ENCODE results near the gene ROBO1.

DNA sequence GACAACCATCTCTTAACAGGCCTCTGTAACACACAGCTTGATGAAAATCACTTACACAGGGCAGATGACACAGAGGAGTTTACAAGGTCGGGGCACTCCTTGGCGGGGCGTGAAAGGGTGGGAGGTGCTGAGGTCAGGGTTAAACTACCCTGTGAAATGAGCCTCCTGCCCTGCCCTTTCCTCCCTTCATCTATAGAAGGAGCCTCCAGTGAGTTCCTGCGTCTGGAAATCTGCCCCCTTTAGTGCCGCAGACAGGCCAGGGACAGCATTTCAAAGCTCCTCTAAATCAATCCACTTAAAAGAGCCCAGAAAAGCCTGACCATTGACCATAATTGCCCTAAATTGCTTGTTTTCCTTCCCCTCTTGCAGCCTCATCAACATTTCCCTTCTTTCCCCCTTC is 1.9 kb downstream of the ROBO1 start:
- TF ChIP-seq, protein P1, sequence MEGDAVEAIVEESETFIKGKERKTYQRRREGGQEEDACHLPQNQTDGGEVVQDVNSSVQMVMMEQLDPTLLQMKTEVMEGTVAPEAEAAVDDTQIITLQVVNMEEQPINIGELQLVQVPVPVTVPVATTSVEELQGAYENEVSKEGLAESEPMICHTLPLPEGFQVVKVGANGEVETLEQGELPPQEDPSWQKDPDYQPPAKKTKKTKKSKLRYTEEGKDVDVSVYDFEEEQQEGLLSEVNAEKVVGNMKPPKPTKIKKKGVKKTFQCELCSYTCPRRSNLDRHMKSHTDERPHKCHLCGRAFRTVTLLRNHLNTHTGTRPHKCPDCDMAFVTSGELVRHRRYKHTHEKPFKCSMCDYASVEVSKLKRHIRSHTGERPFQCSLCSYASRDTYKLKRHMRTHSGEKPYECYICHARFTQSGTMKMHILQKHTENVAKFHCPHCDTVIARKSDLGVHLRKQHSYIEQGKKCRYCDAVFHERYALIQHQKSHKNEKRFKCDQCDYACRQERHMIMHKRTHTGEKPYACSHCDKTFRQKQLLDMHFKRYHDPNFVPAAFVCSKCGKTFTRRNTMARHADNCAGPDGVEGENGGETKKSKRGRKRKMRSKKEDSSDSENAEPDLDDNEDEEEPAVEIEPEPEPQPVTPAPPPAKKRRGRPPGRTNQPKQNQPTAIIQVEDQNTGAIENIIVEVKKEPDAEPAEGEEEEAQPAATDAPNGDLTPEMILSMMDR (optimal IDR thresholded peaks at IDR 0.05 in 1 of 3, IDR thresholded peaks at IDR 0.05 in 1 of 3, conservative IDR thresholded peaks at IDR 0.05 in 1 of 3; ENCODE audit: extremely low read depth in 1 of 3, insufficient read depth in 2 of 3, low read length in 3 of 3) = no peak
- TF ChIP-seq EZH2 (IDR thresholded peaks at IDR 0.05; ENCODE audit: low read length) = no peak
